Fibroblast of lung (primary cell): ENCODE measurements around the gene CCDC69. TPM values are rescaled to one million over a fixed set of nuclear protein-coding genes. Genes with fewer than 3 reads are reported as not detected.
"Not testable (repeated sequence)": the region's sequence is repeated elsewhere in the genome, so short reads cannot be mapped to it uniquely, and the experiment has no call there.

Source experiments
- DNase-seq, 2 donors: peaks; one replicate each; pipeline versions ENCODE4 v3.0.0 to v3.0.0-alpha.2; 2010; ENCODE audit warnings: low read depth in 2 of 2
- H2AFZ ChIP-seq: 2 replicates; pipeline ENCODE4 v1.5.1; 2012; ENCODE audit warnings: low read length, control low read depth, inconsistent platforms
- H3K27ac ChIP-seq: 2 replicates; pipeline ENCODE4 v1.5.1; 2011; ENCODE audit warnings: low read length, control low read depth; ENCODE audit not compliant: insufficient read depth
- H3K27me3 ChIP-seq: 2 replicates; pipeline ENCODE4 v1.5.1; 2011; ENCODE audit warnings: mild to moderate bottlenecking, low read length; ENCODE audit not compliant: control insufficient read depth, insufficient read depth
- H3K36me3 ChIP-seq: 2 replicates; pipeline ENCODE4 v1.5.1; 2011; ENCODE audit warnings: low read length; ENCODE audit not compliant: control insufficient read depth, insufficient read depth
- H3K4me1 ChIP-seq: 2 replicates; pipeline ENCODE4 v1.5.1; 2011; ENCODE audit warnings: low read length; ENCODE audit not compliant: control insufficient read depth, insufficient read depth; ENCODE audit errors: extremely low read depth
- H3K4me2 ChIP-seq: 2 replicates; pipeline ENCODE4 v1.5.1; 2011; ENCODE audit warnings: low read length, control low read depth; ENCODE audit not compliant: insufficient read depth; ENCODE audit errors: extremely low read depth
- H3K4me3 ChIP-seq, 4 experiments: fragments of 200-600 bp in 1 of 4; sonication (generic) in 1 of 4; replicated peaks in 1 of 4; 2 replicates each; pipeline ENCODE4 v1.5.1; 2011 to 2016; ENCODE audit warnings: low read length in 4 of 4, low read depth in 3 of 4, mild to moderate bottlenecking in 3 of 4, control low read depth in 2 of 4, inconsistent platforms in 1 of 4, mixed read lengths in 1 of 4; ENCODE audit not compliant: insufficient read depth in 1 of 4; ENCODE audit errors: control extremely low read depth in 1 of 4
- H3K79me2 ChIP-seq: 2 replicates; pipeline ENCODE4 v1.5.1; 2012; ENCODE audit warnings: mild to moderate bottlenecking, low read length, inconsistent platforms; ENCODE audit not compliant: control insufficient read depth, insufficient read depth
- H3K9ac ChIP-seq: 2 replicates; pipeline ENCODE4 v1.5.1; 2011; ENCODE audit warnings: mild to moderate bottlenecking, low read length, control low read depth; ENCODE audit not compliant: insufficient read depth
- H3K9me3 ChIP-seq: 2 replicates; pipeline ENCODE4 v1.5.1; 2012; ENCODE audit warnings: low read depth, low read length; ENCODE audit not compliant: control insufficient read depth, insufficient read depth
- H4K20me1 ChIP-seq: 2 replicates; pipeline ENCODE4 v1.5.1; 2011; ENCODE audit warnings: low read length; ENCODE audit not compliant: control insufficient read depth, insufficient read depth; ENCODE audit errors: extremely low read depth
- CTCF ChIP-seq, 2 donors: IDR thresholded peaks in 1 of 2; conservative IDR thresholded peaks in 1 of 2; 1 replicate in 1 of 2; 2 replicates in 1 of 2; pipeline ENCODE4 v1.5.1; 2011 to 2012; ENCODE audit warnings: low read length in 2 of 2, control low read depth in 1 of 2, inconsistent platforms in 1 of 2, low read depth in 1 of 2, mild to moderate bottlenecking in 1 of 2
- EZH2 ChIP-seq: IDR thresholded peaks from 2 replicates; pipeline ENCODE4 v1.5.1; 2012; ENCODE audit warnings: low read length, control low read depth, mild to moderate bottlenecking; ENCODE audit errors: missing control alignments
- polyA plus RNA-seq, 2 donors: library from polyadenylated mRNA; depleted of rRNA in 1 of 2; stranded (reverse) in 1 of 2; unstranded in 1 of 2; fragments of >200 nt; gene quantifications; 2 replicates each; pipeline ENCODE4 v1.2.1, GENCODE V29; 2011 to 2012; ENCODE audit warnings: missing spikeins in 1 of 2
- total RNA-seq: library from RNA; depleted of rRNA; stranded (reverse); fragments of >200 nt; gene quantifications from 2 replicates; pipeline ENCODE4 v1.2.1, GENCODE V29; 2014

The CCDC69 gene
- total and polyA plus RNA-seq, 2 donors (not counting 1 experiment from before 2014, with no cell fraction given), result 1.5 to 4.0 TPM

GRCh38 chr5:151178372-151178771 lies 45.5 kb downstream of the CCDC69 start:
- H3K79me2 ChIP-seq, result no peaks in the 10 kb centered on the region
- peaks cover 3% of the 10 kb centered on the region for H3K27me3 ChIP-seq
- no peak for DNase-seq
- H3K4me3 ChIP-seq, result no peak overlapping the region
- TF ChIP-seq EZH2, result no peak
- no peak for TF ChIP-seq CTCF (conservative IDR thresholded peaks at IDR 0.05 in 1 of 2, IDR thresholded peaks at IDR 0.05 in 1 of 2; ENCODE audit: low read depth in 1 of 2, low read length in 2 of 2)
- H4K20me1 ChIP-seq, result no peaks in the 10 kb centered on the region
- H3K27ac ChIP-seq, result no peak overlapping the region
- H3K9ac ChIP-seq, result no peak overlapping the region
- H2AFZ ChIP-seq, result no peak overlapping the region
- H3K9me3 ChIP-seq, result no peaks in the 10 kb centered on the region
- H3K4me1 ChIP-seq, result no peaks in the 10 kb centered on the region
- no peak overlapping the region for H3K4me2 ChIP-seq
- no peaks in the 10 kb centered on the region for H3K36me3 ChIP-seq

GRCh38 chr5:151176268-151176667 lies 47.6 kb downstream of the CCDC69 start:
- not testable (repeated sequence) for H3K4me2 ChIP-seq, H3K79me2 ChIP-seq, H3K4me3 ChIP-seq, H3K27ac ChIP-seq, H2AFZ ChIP-seq, H3K36me3 ChIP-seq, H3K27me3 ChIP-seq, H3K9ac ChIP-seq, DNase-seq, H3K9me3 ChIP-seq, H4K20me1 ChIP-seq, H3K4me1 ChIP-seq

GRCh38 chr5:151174612-151175101 lies 49.2 kb downstream of the CCDC69 start:
- Histone ChIP-seq H4K20me1 (no peaks in the 10 kb centered on the region), H3K4me2 (peak overlapping the region; percentile 63), H3K9me3 (no peaks in the 10 kb centered on the region), H3K27me3 (peaks cover 3% of the 10 kb centered on the region), H3K4me3 (peak overlapping the region in 1 of 4 experiments; percentile 3), H3K36me3 (no peaks in the 10 kb centered on the region), H3K27ac (no peak overlapping the region), H2AFZ (peak overlapping the region; percentile 36), H3K79me2 (no peaks in the 10 kb centered on the region), H3K9ac (no peak overlapping the region), H3K4me1 (no peaks in the 10 kb centered on the region)
- TF ChIP-seq CTCF (conservative IDR thresholded peaks at IDR 0.05 in 1 of 2, IDR thresholded peaks at IDR 0.05 in 1 of 2; ENCODE audit: low read depth in 1 of 2, low read length in 2 of 2) (no peak), EZH2 (no peak)
- DNase-seq, result peak in 1 of 2 donors; percentile 15
